Epithelial cell of proximal tubule (primary cell): Measurements from ENCODE around the gene ZSWIM8. TPM values are rescaled to one million over a fixed set of nuclear protein-coding genes. Genes with fewer than 3 reads are reported as not detected.

Experiments used
- DNase-seq: peaks from one replicate; pipeline ENCODE4 v3.0.0-alpha.2; 2011; ENCODE audit warnings: low read depth
- H3K4me3 ChIP-seq: 2 replicates; pipeline ENCODE4 v1.5.1; 2011; ENCODE audit warnings: low read depth, mild to moderate bottlenecking, low read length
- total RNA-seq: library from RNA; depleted of rRNA; stranded (reverse); fragments of >200 nt; gene quantifications from 2 replicates; pipeline ENCODE4 v1.2.3, GENCODE V29; 2015
- TF ChIP-seq, protein P1 (sequence below): conservative IDR thresholded peaks from 2 replicates; pipeline ENCODE4 v1.5.1; 2012; ENCODE audit warnings: low read depth, mild to moderate bottlenecking, low read length

Gene ZSWIM8
- total RNA-seq, 1 donor from 2014 or later, result 40.3 TPM

DNA sequence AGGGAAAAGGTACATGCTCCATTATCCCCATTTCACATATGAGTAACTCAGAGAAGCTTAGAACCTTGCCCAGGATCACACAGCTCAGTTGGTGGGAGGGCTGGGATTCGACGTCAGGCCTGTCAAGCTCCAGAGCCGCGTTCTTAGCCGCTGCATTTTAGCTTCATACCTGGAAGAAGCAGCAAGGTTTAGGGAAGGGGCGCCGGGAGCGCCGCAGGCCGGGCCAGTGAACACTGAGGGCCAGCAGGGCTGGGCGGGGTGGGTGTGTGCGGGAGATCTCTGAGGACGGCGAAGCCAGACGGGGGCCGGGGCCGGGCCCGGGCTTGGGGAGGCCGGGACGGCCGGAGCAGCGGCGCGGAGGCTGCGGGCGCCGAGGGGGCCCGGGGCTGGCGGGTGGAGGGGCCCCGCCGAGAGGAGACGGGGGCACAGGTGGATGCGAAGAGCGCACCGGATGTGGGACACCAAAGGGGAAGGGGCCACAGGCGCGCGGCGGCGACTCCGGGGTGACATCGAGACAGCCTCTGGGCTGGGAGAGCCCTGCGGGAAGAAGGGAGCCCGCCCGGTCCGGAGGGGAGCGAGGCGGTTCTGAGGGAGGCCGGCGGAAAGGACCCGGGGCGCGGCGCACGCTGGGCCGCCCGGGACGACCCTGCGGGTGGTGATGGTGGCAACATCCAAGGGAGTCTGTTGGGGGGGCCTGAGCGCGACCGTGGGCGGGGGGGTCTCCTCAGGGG lies 25.5 kb downstream of the ZSWIM8 start:
- TF ChIP-seq, protein P1, sequence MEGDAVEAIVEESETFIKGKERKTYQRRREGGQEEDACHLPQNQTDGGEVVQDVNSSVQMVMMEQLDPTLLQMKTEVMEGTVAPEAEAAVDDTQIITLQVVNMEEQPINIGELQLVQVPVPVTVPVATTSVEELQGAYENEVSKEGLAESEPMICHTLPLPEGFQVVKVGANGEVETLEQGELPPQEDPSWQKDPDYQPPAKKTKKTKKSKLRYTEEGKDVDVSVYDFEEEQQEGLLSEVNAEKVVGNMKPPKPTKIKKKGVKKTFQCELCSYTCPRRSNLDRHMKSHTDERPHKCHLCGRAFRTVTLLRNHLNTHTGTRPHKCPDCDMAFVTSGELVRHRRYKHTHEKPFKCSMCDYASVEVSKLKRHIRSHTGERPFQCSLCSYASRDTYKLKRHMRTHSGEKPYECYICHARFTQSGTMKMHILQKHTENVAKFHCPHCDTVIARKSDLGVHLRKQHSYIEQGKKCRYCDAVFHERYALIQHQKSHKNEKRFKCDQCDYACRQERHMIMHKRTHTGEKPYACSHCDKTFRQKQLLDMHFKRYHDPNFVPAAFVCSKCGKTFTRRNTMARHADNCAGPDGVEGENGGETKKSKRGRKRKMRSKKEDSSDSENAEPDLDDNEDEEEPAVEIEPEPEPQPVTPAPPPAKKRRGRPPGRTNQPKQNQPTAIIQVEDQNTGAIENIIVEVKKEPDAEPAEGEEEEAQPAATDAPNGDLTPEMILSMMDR, result no peak
- H3K4me3 ChIP-seq, result peak overlapping the region; percentile 81
- no peak for DNase-seq

DNA sequence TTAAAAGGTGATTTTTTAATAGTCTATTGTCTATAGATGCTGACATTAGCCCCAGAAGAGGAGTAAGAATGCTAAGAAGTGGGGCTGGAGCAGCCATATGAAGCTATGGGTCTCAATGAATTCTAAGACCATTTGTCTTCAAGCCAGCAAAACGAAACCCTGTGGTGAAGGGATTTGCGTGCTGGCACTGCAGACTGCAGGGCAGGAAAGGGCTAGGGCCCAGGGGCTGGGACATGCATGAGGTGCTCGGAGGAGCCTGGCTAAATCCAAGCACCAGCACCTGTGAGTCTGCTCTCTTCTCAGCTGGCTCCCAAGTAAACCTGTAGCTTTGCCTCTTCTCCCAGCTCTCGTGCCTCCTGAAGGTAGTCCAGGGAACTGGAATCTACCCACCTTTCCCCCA lies 27.3 kb downstream of the ZSWIM8 start:
- H3K4me3 ChIP-seq, result no peak overlapping the region
- no peak for DNase-seq
- TF ChIP-seq, protein P1, result no peak

GRCh38 chr10:73813333-73813732 lies 27.9 kb downstream of the ZSWIM8 start:
- H3K4me3 ChIP-seq, result no peak overlapping the region
- TF ChIP-seq, protein P1, result no peak
- no peak for DNase-seq

- TF ChIP-seq, protein P1, result no peak
- no peak overlapping the region for H3K4me3 ChIP-seq
- no peak for DNase-seq
Measured at GRCh38 chr10:73814276-73814895, 29.0 kb downstream of the ZSWIM8 start.

- TF ChIP-seq, protein P1, result peak; percentile 35
- H3K4me3 ChIP-seq, result no peak overlapping the region
- DNase-seq, result no peak
Measured at GRCh38 chr10:73814896-73815718, 29.7 kb downstream of the ZSWIM8 start.

GRCh38 chr10:73815719-73816030 lies 30.3 kb downstream of the ZSWIM8 start:
- no peak overlapping the region for H3K4me3 ChIP-seq

More at GRCh38 chr10:73815719-73816030, 30.3 kb downstream of the ZSWIM8 start:
- DNase-seq, result no peak
- TF ChIP-seq, protein P1, result no peak
